IMR-90 (cell line): ENCODE results near the gene CCDC30. TPM values are rescaled to one million over a fixed set of nuclear protein-coding genes. Genes with fewer than 3 reads are reported as not detected.

ENCODE experiments used
- ATAC-seq: fragments of 200-7000 bp; cut with Tn5 transposase; 2 replicates; pipeline ENCODE4 v1.9.1; 2020; ENCODE audit warnings: low read depth, mild to moderate bottlenecking, moderate library complexity
- BruUV-seq: library from RNA; stranded (reverse); fragments of 400-500 nt; replicated peaks from 2 replicates; lab custom pipeline; 2021; lab: Mats Ljungman, UMichigan
- CTCF ChIA-PET: fragments of 300-600 bp; formaldehyde crosslinking; extraction: SDS; loops from one replicate; lab custom pipeline; 2021; ENCODE audit warnings: antibody characterized with exemption; lab: Yijun Ruan, JAX
- POLR2A ChIA-PET: fragments of 300-600 bp; sonication (Branson Sonifier 250); formaldehyde crosslinking; loops from one replicate; lab custom pipeline; 2022; ENCODE audit warnings: antibody characterized with exemption; ENCODE audit not compliant: unreplicated experiment; lab: Charles Lee
- DNase-seq: peaks from one replicate; pipeline ENCODE4 v3.0.0; 2013
- H2AFZ ChIP-seq: replicated peaks from 2 replicates; pipeline ENCODE3; 2013; ENCODE audit warnings: low read length, mild to moderate bottlenecking; ENCODE audit not compliant: poor library complexity
- H2AK5ac ChIP-seq: 2 replicates; pipeline ENCODE4 v1.6.1; 2013; ENCODE audit warnings: low read depth, low read length, inconsistent platforms
- H2AK9ac ChIP-seq: replicated peaks from 2 replicates; pipeline ENCODE3; 2013; ENCODE audit warnings: mild to moderate bottlenecking, low read depth, low read length, moderate library complexity; ENCODE audit not compliant: poor library complexity
- H2BK120ac ChIP-seq: 2 replicates; pipeline ENCODE4 v1.6.1; 2013; ENCODE audit warnings: low read depth, low read length, inconsistent platforms
- H2BK15ac ChIP-seq: 3 replicates; pipeline ENCODE4 v1.6.1; 2013; ENCODE audit warnings: low read depth, low read length, inconsistent platforms
- H2BK20ac ChIP-seq: 2 replicates; pipeline ENCODE4 v1.6.1; 2013; ENCODE audit warnings: low read depth, mild to moderate bottlenecking, inconsistent platforms, low read length, moderate library complexity
- H2BK5ac ChIP-seq: 2 replicates; pipeline ENCODE4 v1.6.1; 2013; ENCODE audit warnings: mild to moderate bottlenecking, low read depth, low read length, inconsistent platforms; ENCODE audit not compliant: poor library complexity, severe bottlenecking
- H3K14ac ChIP-seq: replicated peaks from 2 replicates; pipeline ENCODE4 v1.6.1; 2013; ENCODE audit warnings: low read depth, low read length, inconsistent platforms
- H3K18ac ChIP-seq: 2 replicates; pipeline ENCODE4 v1.6.1; 2013; ENCODE audit warnings: low read depth, low read length, control low read depth
- H3K23ac ChIP-seq: 2 replicates; pipeline ENCODE4 v1.6.1; 2013; ENCODE audit warnings: low read depth, low read length, inconsistent platforms
- H3K27ac ChIP-seq: 2 replicates; pipeline ENCODE4 v1.5.1; 2013; ENCODE audit warnings: mild to moderate bottlenecking, control low read depth, low read length; ENCODE audit not compliant: insufficient read depth
- H3K27me3 ChIP-seq: 2 replicates; pipeline ENCODE4 v1.6.1; 2013; ENCODE audit warnings: low read length; ENCODE audit not compliant: control insufficient read depth, insufficient read depth
- H3K36me3 ChIP-seq: 2 replicates; pipeline ENCODE4 v1.6.1; 2013; ENCODE audit warnings: low read length, mixed read lengths; ENCODE audit not compliant: control insufficient read depth, insufficient read depth
- H3K4ac ChIP-seq: 2 replicates; pipeline ENCODE4 v1.6.1; 2013; ENCODE audit warnings: low read depth, low read length, inconsistent platforms
- H3K4me1 ChIP-seq: 2 replicates; pipeline ENCODE4 v1.6.1; 2013; ENCODE audit warnings: low read length, mixed read lengths; ENCODE audit not compliant: control insufficient read depth, insufficient read depth
- H3K4me2 ChIP-seq: 2 replicates; pipeline ENCODE4 v1.6.1; 2013; ENCODE audit warnings: low read depth, mild to moderate bottlenecking, control low read depth, low read length, moderate library complexity
- H3K4me3 ChIP-seq: 2 replicates; pipeline ENCODE4 v1.5.1; 2013; ENCODE audit warnings: low read depth, mild to moderate bottlenecking, control low read depth, low read length, moderate library complexity; ENCODE audit not compliant: insufficient read depth
- H3K56ac ChIP-seq: 2 replicates; pipeline ENCODE4 v1.6.1; 2013; ENCODE audit warnings: low read length, inconsistent platforms; ENCODE audit not compliant: insufficient read depth; ENCODE audit errors: extremely low read depth
- H3K79me1 ChIP-seq, 2 experiments: 2 replicates each; pipeline ENCODE4 v1.6.1; 2013; ENCODE audit warnings: low read length in 2 of 2, inconsistent platforms in 1 of 2, low read depth in 1 of 2
- H3K9ac ChIP-seq: 2 replicates; pipeline ENCODE4 v1.6.1; 2013; ENCODE audit warnings: low read depth, low read length, control low read depth
- H3K9me1 ChIP-seq: 2 replicates; pipeline ENCODE4 v1.6.1; 2013; ENCODE audit warnings: low read length, inconsistent platforms; ENCODE audit not compliant: insufficient read depth
- H3K9me3 ChIP-seq: 2 replicates; pipeline ENCODE4 v1.6.1; 2013; ENCODE audit warnings: low read length; ENCODE audit not compliant: control insufficient read depth, insufficient read depth
- H4K20me1 ChIP-seq: 2 replicates; pipeline ENCODE4 v1.6.1; 2013; ENCODE audit warnings: low read length, inconsistent platforms; ENCODE audit not compliant: insufficient read depth
- H4K5ac ChIP-seq: 2 replicates; pipeline ENCODE4 v1.6.1; 2013; ENCODE audit warnings: mild to moderate bottlenecking, low read depth, low read length, control low read depth
- H4K8ac ChIP-seq, 2 experiments: 2 replicates each; pipeline ENCODE4 v1.6.1; 2013; ENCODE audit warnings: low read depth in 2 of 2, low read length in 2 of 2, control low read depth in 1 of 2, inconsistent platforms in 1 of 2
- H4K91ac ChIP-seq: 2 replicates; pipeline ENCODE4 v1.6.1; 2013; ENCODE audit warnings: low read depth, low read length, inconsistent platforms; ENCODE audit not compliant: insufficient read depth
- CEBPB ChIP-seq: IDR thresholded peaks from 2 replicates; pipeline ENCODE4 v1.6.1; 2012; ENCODE audit warnings: low read depth, low read length, improper control_type of control experiment
- CHD1 ChIP-seq: IDR thresholded peaks from 2 replicates; pipeline ENCODE4 v1.6.1; 2012; ENCODE audit warnings: low read depth, low read length, improper control_type of control experiment
- ELK1 ChIP-seq: fragments of 150-350 bp; IDR thresholded peaks from 2 replicates; pipeline ENCODE4 v1.6.1; 2016; ENCODE audit warnings: low read depth, mild to moderate bottlenecking, low read length, moderate library complexity, borderline replicate concordance
- FOS ChIP-seq: fragments of 150-350 bp; IDR thresholded peaks from 2 replicates; pipeline ENCODE4 v1.6.1; 2016; ENCODE audit warnings: low read depth, low read length
- MAFK ChIP-seq: IDR thresholded peaks from 2 replicates; pipeline ENCODE4 v1.6.1; 2012; ENCODE audit warnings: low read depth, low read length, improper control_type of control experiment
- MAZ ChIP-seq: IDR thresholded peaks from 2 replicates; pipeline ENCODE4 v1.6.1; 2012; ENCODE audit warnings: low read depth, mild to moderate bottlenecking, low read length, improper control_type of control experiment, moderate library complexity, borderline replicate concordance
- NFE2L2 ChIP-seq: fragments of 150-350 bp; IDR thresholded peaks from 2 replicates; pipeline ENCODE4 v1.6.1; 2016; ENCODE audit warnings: low read depth, mild to moderate bottlenecking, low read length
- POLR2A ChIP-seq: IDR thresholded peaks from 2 replicates; pipeline ENCODE4 v1.6.1; 2012; ENCODE audit warnings: mild to moderate bottlenecking, low read depth, low read length
- RAD21 ChIP-seq: IDR thresholded peaks from 2 replicates; pipeline ENCODE4 v1.6.1; 2012; ENCODE audit warnings: low read length, improper control_type of control experiment
- RCOR1 ChIP-seq: IDR thresholded peaks from 2 replicates; pipeline ENCODE4 v1.6.1; 2012; ENCODE audit warnings: mild to moderate bottlenecking, low read length, improper control_type of control experiment; ENCODE audit not compliant: insufficient replicate concordance
- RFX5 ChIP-seq: IDR thresholded peaks from 2 replicates; pipeline ENCODE4 v1.8.0; 2012; ENCODE audit warnings: low read depth, mild to moderate bottlenecking, low read length, moderate library complexity
- SMC3 ChIP-seq: fragments of 150-350 bp; IDR thresholded peaks from 2 replicates; pipeline ENCODE4 v1.6.1; 2016; ENCODE audit warnings: low read depth, mild to moderate bottlenecking, antibody characterized with exemption, low read length, moderate library complexity
- USF2 ChIP-seq: fragments of 150-350 bp; IDR thresholded peaks from 2 replicates; pipeline ENCODE4 v1.6.1; 2017; ENCODE audit warnings: mild to moderate bottlenecking, antibody characterized with exemption, low read length, low read depth
- WGBS, 2 experiments: methylation state at CpG; one replicate each; pipeline versions ENCODE4 v1.1.5 to v1.1.7; 2013; ENCODE audit warnings: missing lambda C conversion rate in 2 of 2; ENCODE audit not compliant: insufficient read length in 1 of 2; ENCODE audit errors: extremely low coverage in 2 of 2; 5-methylcytosine and 5-hydroxymethylcytosine counted together
- dilution Hi-C: fragments of 300-500 bp; cut with HindIII; formaldehyde crosslinking; loops from one replicate; pipeline ENCODE4 v1.14.3; 2018; ENCODE audit warnings: low sequenced_read_pairs; ENCODE audit not compliant: unreplicated experiment
- in situ Hi-C: fragments of 300-500 bp; cut with MboI; formaldehyde crosslinking; loops from 3 replicates; pipeline ENCODE4 v1.14.3; 2019; ENCODE audit warnings: low sequenced_read_pairs, inconsistent platforms, mixed read lengths
- intact Hi-C: fragments of 100-400 bp; cut with micrococcal nuclease; formaldehyde crosslinking; loops from 2 replicates; pipeline ENCODE4 v1.10.0; 2022
- polyA plus RNA-seq, 3 experiments: library from polyadenylated mRNA; depleted of rRNA; stranded (reverse); fragments of >200 nt; gene quantifications; 2 replicates each; pipeline ENCODE4 v1.2.3, GENCODE V29; 2012; ENCODE audit warnings: low replicate concordance in 1 of 3
- total RNA-seq: library from RNA; depleted of rRNA; stranded (reverse); fragments of >200 nt; gene quantifications from 2 replicates; pipeline ENCODE4 v1.2.3, GENCODE V29; 2012
- TF ChIP-seq, protein P1 (sequence below): conservative IDR thresholded peaks from 2 replicates; pipeline ENCODE4 v1.5.1; 2012; ENCODE audit warnings: mild to moderate bottlenecking, low read depth, low read length, improper control_type of control experiment

The CCDC30 gene
- total and polyA plus RNA-seq, 2 of the 4 experiments (the other 2 are of a cell fraction), result 0.14 to 0.18 TPM

DNA sequence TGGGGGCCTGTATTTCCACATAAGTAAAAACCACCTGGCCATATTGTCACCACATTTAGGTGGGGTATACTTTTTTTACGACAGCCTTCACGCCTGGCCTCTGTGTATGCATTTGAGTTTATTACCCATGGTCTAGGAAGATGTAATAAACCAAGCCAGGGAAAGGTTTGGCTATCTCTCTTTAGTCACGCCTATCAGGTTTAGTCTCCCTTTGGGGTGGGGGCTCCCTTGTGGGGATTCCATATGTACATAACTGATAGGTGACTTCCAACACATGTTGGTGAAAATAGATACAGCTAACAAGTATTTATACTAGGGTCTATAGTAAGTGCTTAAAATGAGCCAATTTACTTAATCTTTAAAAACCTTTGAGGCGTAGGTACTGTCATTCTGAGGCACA lies 223.3 kb downstream of the CCDC30 start:
- Histone ChIP-seq H4K20me1 (peaks cover 82% of the 10 kb centered on the region), H3K4ac (no peak overlapping the region), H3K9me1 (peaks cover 21% of the 10 kb centered on the region), H3K4me2 (peak overlapping the region; percentile 40; the same call in 1 of the 2 replicates), H3K27me3 (no peaks in the 10 kb centered on the region), H4K91ac (no peak overlapping the region), H2BK120ac (no peak overlapping the region), H3K36me3 (peaks cover 7% of the 10 kb centered on the region), H3K23ac (no peak overlapping the region), H3K27ac (no peak overlapping the region), H2BK15ac (no peak overlapping the region), H3K4me1 (peaks cover 19% of the 10 kb centered on the region; the same call in 1 of the 2 replicates), H2BK5ac (no peak overlapping the region), H3K14ac (no peak overlapping the region), H2BK20ac (no peak overlapping the region), H2AFZ (no peak overlapping the region), H3K79me1 (peaks cover 3 to 18% of the 10 kb centered on the region in 2 experiments), H2AK9ac (no peak overlapping the region), H4K8ac (no peak overlapping the region), H3K9me3 (no peaks in the 10 kb centered on the region), H3K9ac (no peak overlapping the region), H2AK5ac (no peak overlapping the region), H4K5ac (no peak overlapping the region), H3K18ac (no peak overlapping the region), H3K4me3 (no peak overlapping the region), H3K56ac (no peak overlapping the region)
- ATAC-seq (no peak), DNase-seq (no peak)
- dilution Hi-C loops (no loop called here), in situ Hi-C loops (no loop called here), intact Hi-C loops (loop anchor here (10.0 kb wide), 2 partner anchors 158 to 542 kb away; partner anchors contain the start of gene ZNF691)
- POLR2A ChIA-PET, result no interaction called here
- no TSS peak for BruUV-seq
- no CpG with 5 or more reads among the region's 4 CpGs for WGBS, 2 experiments
- TF ChIP-seq RAD21, result no peak
- no peak for TF ChIP-seq CEBPB
- TF ChIP-seq POLR2A, result no peak
- no peak for TF ChIP-seq MAFK
- TF ChIP-seq FOS, result no peak
- no peak for TF ChIP-seq RFX5
- TF ChIP-seq CHD1, result no peak
- TF ChIP-seq, protein P1, sequence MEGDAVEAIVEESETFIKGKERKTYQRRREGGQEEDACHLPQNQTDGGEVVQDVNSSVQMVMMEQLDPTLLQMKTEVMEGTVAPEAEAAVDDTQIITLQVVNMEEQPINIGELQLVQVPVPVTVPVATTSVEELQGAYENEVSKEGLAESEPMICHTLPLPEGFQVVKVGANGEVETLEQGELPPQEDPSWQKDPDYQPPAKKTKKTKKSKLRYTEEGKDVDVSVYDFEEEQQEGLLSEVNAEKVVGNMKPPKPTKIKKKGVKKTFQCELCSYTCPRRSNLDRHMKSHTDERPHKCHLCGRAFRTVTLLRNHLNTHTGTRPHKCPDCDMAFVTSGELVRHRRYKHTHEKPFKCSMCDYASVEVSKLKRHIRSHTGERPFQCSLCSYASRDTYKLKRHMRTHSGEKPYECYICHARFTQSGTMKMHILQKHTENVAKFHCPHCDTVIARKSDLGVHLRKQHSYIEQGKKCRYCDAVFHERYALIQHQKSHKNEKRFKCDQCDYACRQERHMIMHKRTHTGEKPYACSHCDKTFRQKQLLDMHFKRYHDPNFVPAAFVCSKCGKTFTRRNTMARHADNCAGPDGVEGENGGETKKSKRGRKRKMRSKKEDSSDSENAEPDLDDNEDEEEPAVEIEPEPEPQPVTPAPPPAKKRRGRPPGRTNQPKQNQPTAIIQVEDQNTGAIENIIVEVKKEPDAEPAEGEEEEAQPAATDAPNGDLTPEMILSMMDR, result no peak
- TF ChIP-seq NFE2L2, result no peak
- TF ChIP-seq ELK1, result no peak
- TF ChIP-seq RCOR1, result no peak
- no peak for TF ChIP-seq MAZ
- TF ChIP-seq SMC3, result no peak
- no peak for TF ChIP-seq USF2
- CTCF ChIA-PET, result no interaction called here
